Panc1 (cell line): ENCODE data around the gene DGLUCY. TPM values are rescaled to one million over a fixed set of nuclear protein-coding genes. Genes with fewer than 3 reads are reported as not detected.

Experiments used
- ATAC-seq: fragments of 200-7000 bp; cut with Tn5 transposase; 2 replicates; pipeline ENCODE4 v1.9.1; 2020; ENCODE audit warnings: mild to moderate bottlenecking, moderate library complexity
- BruUV-seq: library from RNA; stranded (reverse); fragments of 400-500 nt; replicated peaks from 2 replicates; lab custom pipeline; 2021; lab: Mats Ljungman, UMichigan
- CTCF ChIA-PET: fragments of 300-600 bp; sonication (Branson Sonifier 250); formaldehyde crosslinking; loops from one replicate; lab custom pipeline; 2022; ENCODE audit warnings: antibody characterized with exemption; lab: Charles Lee
- POLR2A ChIA-PET: fragments of 300-600 bp; sonication (Branson Sonifier 250); formaldehyde crosslinking; loops from one replicate; lab custom pipeline; 2022; ENCODE audit warnings: antibody characterized with exemption; lab: Charles Lee
- DNase-seq: peaks from one replicate; pipeline ENCODE4 v3.0.0-alpha.2; 2010; ENCODE audit warnings: low read depth, low spot score
- H3K27ac ChIP-seq: 2 replicates; pipeline ENCODE4 v1.5.1; 2011; ENCODE audit warnings: mild to moderate bottlenecking, low read length, inconsistent platforms
- H3K27me3 ChIP-seq: fragments of 200-500 bp; sonication (Bioruptor generic); 2 replicates; pipeline ENCODE4 v1.6.0; 2014; ENCODE audit warnings: low read length, inconsistent platforms; ENCODE audit not compliant: control insufficient read depth, insufficient read depth
- H3K36me3 ChIP-seq: fragments of 200-500 bp; sonication (Bioruptor generic); 2 replicates; pipeline ENCODE4 v1.5.1; 2014; ENCODE audit warnings: inconsistent platforms, mild to moderate bottlenecking, low read length, moderate library complexity; ENCODE audit not compliant: control insufficient read depth, insufficient read depth
- H3K4me1 ChIP-seq: 2 replicates; pipeline ENCODE4 v1.5.1; 2011; ENCODE audit warnings: inconsistent platforms, mild to moderate bottlenecking, low read length, moderate library complexity; ENCODE audit not compliant: control insufficient read depth, insufficient read depth
- H3K4me3 ChIP-seq, 2 experiments: 2 replicates each; pipeline ENCODE4 v1.5.1; 2011 to 2012; ENCODE audit warnings: low read depth in 2 of 2, low read length in 2 of 2, mild to moderate bottlenecking in 2 of 2, inconsistent platforms in 1 of 2, moderate library complexity in 1 of 2
- H3K9me3 ChIP-seq: fragments of 200-500 bp; sonication (Bioruptor generic); 2 replicates; pipeline ENCODE4 v1.5.1; 2014; ENCODE audit warnings: low read depth, mild to moderate bottlenecking, inconsistent platforms, low read length, moderate library complexity; ENCODE audit not compliant: control insufficient read depth, insufficient read depth
- POLR2AphosphoS5 ChIP-seq: IDR thresholded peaks from 2 replicates; pipeline ENCODE4 v1.6.1; 2012; ENCODE audit warnings: mild to moderate bottlenecking, low read depth, low read length, moderate library complexity
- SIN3A ChIP-seq: IDR thresholded peaks from 2 replicates; pipeline ENCODE4 v1.6.1; 2012; ENCODE audit warnings: low read depth, mild to moderate bottlenecking, low read length, moderate library complexity, borderline replicate concordance; ENCODE audit not compliant: insufficient read depth
- TCF7L2 ChIP-seq: IDR thresholded peaks from 2 replicates; pipeline ENCODE4 v1.6.1; 2011; ENCODE audit warnings: mild to moderate bottlenecking, low read depth, low read length, inconsistent platforms
- in situ Hi-C: cut with HindIII; loops from 2 replicates; pipeline ENCODE4 v1.10.0; 2016; ENCODE audit warnings: low sequenced_read_pairs, low pct_unique_long_range_greater_than_20kb
- intact Hi-C: fragments of 100-400 bp; cut with micrococcal nuclease; formaldehyde crosslinking; loops from one replicate; pipeline ENCODE4 v1.10.0; 2022; ENCODE audit not compliant: unreplicated experiment
- total RNA-seq: library from RNA; stranded (reverse); gene quantifications from one replicate; pipeline ENCODE4 v1.2.1, GENCODE V29; 2021; ENCODE audit not compliant: unreplicated experiment
- TF ChIP-seq, protein P1 (sequence below): fragments of 450-650 bp; IDR thresholded peaks from 2 replicates; pipeline ENCODE4 v1.5.1; 2017; ENCODE audit warnings: mild to moderate bottlenecking
- TF ChIP-seq, protein P2 (sequence below), 2 experiments: IDR thresholded peaks; 2 replicates each; pipeline ENCODE4 v1.6.1; 2011 to 2012; ENCODE audit warnings: low read depth in 2 of 2, control low read depth in 1 of 2, low read length in 1 of 2, mild to moderate bottlenecking in 1 of 2, moderate library complexity in 1 of 2; ENCODE audit not compliant: insufficient read depth in 1 of 2

Gene DGLUCY
- total RNA-seq, 1 experiment from 2014 or later: 21.3 TPM

DNA sequence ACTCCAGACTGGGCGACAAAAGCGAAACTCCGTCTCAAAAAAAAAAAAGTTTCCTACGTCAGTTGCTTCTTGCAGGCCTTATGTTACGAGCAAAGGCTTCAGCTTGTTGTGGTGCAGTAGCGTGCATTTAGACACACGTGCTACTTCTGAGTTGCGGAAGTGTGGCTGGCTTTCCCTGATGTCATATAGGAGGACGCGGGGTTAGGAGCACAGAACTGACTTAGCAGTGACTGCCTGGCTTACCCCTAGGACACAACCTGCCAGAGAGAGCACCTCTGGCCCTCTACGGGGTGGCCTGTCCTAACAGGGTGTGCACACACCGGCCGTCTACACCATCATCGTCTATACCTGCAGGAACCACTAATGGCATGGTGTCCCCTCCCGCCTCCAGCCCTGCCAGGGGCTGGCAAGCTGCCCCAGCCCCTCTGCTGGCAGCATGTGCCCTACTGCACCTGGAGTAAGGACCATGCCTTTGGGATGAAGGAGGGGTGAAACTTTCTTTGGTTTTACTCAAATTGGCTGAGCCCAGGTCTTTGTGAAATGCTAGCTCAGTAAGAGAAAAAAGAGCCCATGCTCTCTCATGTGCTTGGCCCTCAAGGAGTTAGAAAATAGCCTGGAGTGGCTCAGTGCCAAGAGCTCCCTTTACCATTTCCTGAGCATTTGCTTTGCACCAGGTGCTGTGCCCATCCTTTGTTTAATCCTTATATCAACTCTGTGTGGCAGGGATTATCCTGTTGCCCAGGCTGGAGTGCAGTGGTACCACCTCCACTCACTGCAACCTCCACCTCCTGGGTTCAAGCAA lies 132.4 kb downstream of the DGLUCY start:
- ChIA-PET CTCF (no interaction called here), POLR2A (interaction anchor here (0.6 kb wide), 1 partner anchor 22 kb away, joined by 3 read pairs; no protein-coding TSS in a partner anchor)
- no peaks in the 10 kb centered on the region for H3K4me1 ChIP-seq
- no peaks in the 10 kb centered on the region for H3K36me3 ChIP-seq
- no peak overlapping the region for H3K4me3 ChIP-seq
- intact Hi-C loops: no loop called here
- in situ Hi-C loops: no loop called here
- H3K27ac ChIP-seq: no peak overlapping the region
- TF ChIP-seq, protein P1, sequence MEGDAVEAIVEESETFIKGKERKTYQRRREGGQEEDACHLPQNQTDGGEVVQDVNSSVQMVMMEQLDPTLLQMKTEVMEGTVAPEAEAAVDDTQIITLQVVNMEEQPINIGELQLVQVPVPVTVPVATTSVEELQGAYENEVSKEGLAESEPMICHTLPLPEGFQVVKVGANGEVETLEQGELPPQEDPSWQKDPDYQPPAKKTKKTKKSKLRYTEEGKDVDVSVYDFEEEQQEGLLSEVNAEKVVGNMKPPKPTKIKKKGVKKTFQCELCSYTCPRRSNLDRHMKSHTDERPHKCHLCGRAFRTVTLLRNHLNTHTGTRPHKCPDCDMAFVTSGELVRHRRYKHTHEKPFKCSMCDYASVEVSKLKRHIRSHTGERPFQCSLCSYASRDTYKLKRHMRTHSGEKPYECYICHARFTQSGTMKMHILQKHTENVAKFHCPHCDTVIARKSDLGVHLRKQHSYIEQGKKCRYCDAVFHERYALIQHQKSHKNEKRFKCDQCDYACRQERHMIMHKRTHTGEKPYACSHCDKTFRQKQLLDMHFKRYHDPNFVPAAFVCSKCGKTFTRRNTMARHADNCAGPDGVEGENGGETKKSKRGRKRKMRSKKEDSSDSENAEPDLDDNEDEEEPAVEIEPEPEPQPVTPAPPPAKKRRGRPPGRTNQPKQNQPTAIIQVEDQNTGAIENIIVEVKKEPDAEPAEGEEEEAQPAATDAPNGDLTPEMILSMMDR: no peak
- no peak for ATAC-seq
- no peaks in the 10 kb centered on the region for H3K9me3 ChIP-seq
- no peak for DNase-seq
- no peaks in the 10 kb centered on the region for H3K27me3 ChIP-seq
- BruUV-seq: no TSS peak

DNA sequence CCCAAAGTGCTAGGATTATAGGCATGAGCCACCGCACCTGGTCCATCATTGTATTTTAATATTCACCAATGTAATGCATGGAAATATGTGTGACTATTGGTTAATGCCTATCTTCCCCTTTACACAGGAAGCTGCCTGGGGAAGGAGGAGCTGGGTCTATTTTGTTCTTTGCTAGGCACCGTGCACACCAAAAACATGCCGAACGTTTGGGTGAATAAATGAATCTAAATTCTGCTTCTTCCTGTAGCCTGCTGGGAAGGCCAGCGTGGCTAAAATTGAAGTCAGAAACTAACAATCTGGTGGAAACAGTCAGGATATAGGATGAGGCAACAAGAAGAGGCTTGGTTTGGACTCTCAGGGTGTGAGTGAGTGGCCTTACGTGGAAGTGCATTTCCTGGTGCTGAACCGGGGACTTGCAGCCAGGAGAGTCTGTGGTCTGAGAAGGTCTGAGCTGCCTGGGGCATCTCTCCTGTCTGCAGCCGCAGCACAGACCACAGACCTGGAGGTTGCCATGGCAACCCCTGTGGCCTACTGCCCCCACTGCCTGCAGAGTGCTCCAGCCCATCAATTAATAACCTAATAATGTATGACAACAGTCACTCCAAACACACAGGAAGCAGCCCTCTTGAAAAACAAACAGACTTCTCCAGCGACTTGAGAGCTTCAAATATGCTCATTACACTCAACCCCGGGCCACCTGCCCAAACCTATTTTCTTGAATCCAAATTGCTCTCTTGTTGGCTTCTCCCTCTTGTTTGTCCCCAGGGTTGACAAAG lies 136.2 kb downstream of the DGLUCY start:
- no TSS peak for BruUV-seq
- TF ChIP-seq SIN3A (no peak), TCF7L2 (no peak), POLR2AphosphoS5 (no peak)
- TF ChIP-seq, protein P1: no peak
- TF ChIP-seq, protein P2, sequence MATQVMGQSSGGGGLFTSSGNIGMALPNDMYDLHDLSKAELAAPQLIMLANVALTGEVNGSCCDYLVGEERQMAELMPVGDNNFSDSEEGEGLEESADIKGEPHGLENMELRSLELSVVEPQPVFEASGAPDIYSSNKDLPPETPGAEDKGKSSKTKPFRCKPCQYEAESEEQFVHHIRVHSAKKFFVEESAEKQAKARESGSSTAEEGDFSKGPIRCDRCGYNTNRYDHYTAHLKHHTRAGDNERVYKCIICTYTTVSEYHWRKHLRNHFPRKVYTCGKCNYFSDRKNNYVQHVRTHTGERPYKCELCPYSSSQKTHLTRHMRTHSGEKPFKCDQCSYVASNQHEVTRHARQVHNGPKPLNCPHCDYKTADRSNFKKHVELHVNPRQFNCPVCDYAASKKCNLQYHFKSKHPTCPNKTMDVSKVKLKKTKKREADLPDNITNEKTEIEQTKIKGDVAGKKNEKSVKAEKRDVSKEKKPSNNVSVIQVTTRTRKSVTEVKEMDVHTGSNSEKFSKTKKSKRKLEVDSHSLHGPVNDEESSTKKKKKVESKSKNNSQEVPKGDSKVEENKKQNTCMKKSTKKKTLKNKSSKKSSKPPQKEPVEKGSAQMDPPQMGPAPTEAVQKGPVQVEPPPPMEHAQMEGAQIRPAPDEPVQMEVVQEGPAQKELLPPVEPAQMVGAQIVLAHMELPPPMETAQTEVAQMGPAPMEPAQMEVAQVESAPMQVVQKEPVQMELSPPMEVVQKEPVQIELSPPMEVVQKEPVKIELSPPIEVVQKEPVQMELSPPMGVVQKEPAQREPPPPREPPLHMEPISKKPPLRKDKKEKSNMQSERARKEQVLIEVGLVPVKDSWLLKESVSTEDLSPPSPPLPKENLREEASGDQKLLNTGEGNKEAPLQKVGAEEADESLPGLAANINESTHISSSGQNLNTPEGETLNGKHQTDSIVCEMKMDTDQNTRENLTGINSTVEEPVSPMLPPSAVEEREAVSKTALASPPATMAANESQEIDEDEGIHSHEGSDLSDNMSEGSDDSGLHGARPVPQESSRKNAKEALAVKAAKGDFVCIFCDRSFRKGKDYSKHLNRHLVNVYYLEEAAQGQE (IDR thresholded peaks at IDR 0.05; ENCODE audit: insufficient read depth in 1 of 2, low read depth in 2 of 2, low read length in 1 of 2): no peak
- DNase-seq (no peak), ATAC-seq (no peak)
- Histone ChIP-seq H3K27ac (no peak overlapping the region), H3K27me3 (no peaks in the 10 kb centered on the region), H3K36me3 (no peaks in the 10 kb centered on the region), H3K4me3 (no peak overlapping the region), H3K9me3 (no peaks in the 10 kb centered on the region), H3K4me1 (no peaks in the 10 kb centered on the region)
- in situ Hi-C loops: no loop called here
- intact Hi-C loops: no loop called here
- ChIA-PET POLR2A (no interaction called here), CTCF (no interaction called here)
